AG10803 (cell line): ENCODE results near the gene C17orf100.

Experiments used
- DNase-seq: peaks from one replicate; pipeline ENCODE4 v3.0.0; 2010; ENCODE audit warnings: low read depth
- H3K4me3 ChIP-seq: 2 replicates; pipeline ENCODE4 v1.5.1; 2011; ENCODE audit warnings: mild to moderate bottlenecking, low read length, control low read depth
- TF ChIP-seq, protein P1 (sequence below): conservative IDR thresholded peaks from 2 replicates; pipeline ENCODE4 v1.5.1; 2011; ENCODE audit warnings: mild to moderate bottlenecking, low read length, control low read depth, inconsistent platforms

Gene C17orf100

DNA sequence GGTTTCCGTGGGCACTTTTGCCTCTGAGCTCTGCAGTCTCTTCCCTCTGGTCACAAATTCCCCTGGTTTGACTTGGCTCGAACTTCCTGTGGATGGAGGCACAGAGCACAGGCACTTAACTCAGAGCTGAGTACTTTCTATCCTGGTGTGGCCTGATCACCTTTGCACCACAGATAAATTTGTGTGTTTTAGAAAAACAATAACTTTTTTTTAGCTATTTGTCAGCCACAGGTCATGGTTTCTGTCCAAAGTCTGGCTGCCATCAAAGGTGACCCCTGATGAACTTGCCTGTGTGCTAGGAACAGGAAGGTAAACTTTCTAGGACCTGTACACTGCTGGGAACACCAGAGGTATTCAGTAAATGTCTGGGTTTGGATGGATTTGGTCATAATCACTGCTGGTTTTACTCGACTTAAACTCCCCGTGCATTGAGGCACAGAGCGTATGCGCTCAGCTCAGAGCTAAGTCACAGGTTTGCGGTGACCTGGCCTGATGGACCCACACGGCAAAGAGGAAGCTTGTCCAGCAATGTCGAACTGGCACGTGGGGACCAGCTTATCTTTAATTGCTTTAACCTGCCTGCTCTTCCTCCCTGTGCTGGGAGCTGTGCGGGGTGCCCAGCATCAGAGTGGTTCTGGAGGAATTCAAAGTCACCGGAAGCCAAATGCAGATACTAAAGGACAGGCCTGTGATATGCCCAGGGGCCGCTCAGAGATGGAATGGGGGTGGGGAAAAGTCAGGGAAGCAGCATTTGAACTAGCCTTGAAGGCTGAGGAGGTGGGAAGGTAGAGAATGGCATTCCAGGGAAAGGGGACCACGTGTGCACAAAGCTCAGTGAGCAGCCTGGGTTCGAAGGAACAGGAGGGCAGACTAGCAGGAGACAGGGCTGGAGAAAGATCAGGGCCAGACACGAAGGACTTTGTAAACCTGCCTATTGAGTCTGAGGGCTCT, 48.7 kb downstream of the C17orf100 start:
- no peak overlapping the region for H3K4me3 ChIP-seq
- TF ChIP-seq, protein P1, sequence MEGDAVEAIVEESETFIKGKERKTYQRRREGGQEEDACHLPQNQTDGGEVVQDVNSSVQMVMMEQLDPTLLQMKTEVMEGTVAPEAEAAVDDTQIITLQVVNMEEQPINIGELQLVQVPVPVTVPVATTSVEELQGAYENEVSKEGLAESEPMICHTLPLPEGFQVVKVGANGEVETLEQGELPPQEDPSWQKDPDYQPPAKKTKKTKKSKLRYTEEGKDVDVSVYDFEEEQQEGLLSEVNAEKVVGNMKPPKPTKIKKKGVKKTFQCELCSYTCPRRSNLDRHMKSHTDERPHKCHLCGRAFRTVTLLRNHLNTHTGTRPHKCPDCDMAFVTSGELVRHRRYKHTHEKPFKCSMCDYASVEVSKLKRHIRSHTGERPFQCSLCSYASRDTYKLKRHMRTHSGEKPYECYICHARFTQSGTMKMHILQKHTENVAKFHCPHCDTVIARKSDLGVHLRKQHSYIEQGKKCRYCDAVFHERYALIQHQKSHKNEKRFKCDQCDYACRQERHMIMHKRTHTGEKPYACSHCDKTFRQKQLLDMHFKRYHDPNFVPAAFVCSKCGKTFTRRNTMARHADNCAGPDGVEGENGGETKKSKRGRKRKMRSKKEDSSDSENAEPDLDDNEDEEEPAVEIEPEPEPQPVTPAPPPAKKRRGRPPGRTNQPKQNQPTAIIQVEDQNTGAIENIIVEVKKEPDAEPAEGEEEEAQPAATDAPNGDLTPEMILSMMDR, result no peak
- DNase-seq, result no peak

DNA sequence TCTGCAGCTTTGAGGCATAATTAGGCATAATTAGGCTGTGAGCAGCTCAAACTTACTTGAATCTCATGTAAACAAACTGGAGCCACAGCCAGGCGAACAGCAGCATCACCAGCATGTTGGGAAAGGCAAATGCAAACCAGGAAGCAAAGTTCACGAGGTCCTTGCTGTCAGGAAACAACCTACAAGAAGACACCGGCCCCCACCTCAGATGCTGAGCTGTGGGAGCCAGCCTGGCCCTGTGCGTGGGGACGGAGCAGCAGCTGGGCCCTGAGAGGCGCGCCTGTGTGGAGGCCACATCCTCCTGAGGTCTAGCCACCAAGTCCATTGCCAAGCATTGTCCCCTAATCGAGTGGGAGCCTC, 49.4 kb downstream of the C17orf100 start:
- H3K4me3 ChIP-seq, result no peak overlapping the region
- no peak for DNase-seq
- TF ChIP-seq, protein P1, result no peak

DNA sequence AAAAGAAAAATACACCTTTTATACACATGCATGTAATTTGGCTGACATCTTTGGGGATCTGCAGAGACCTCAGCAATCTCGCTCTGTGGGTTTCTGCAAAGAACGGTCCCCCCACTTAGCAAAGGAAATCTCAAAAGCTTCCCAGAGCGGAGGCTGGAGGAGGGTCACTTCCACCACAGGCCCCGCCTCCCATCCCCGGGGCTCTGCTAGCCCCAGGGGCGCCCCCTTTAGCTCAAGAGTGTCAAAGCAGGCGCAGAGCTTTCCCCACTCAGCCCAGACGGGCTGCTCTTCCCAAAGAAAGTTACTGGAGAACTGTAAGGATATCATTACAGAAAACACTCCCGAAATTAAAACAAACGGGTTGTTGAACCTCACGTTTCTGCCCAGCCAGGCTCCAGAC, 50.2 kb downstream of the C17orf100 start:
- TF ChIP-seq, protein P1, result peak; percentile 24; the same call in 1 of the 2 replicates
- no peak for DNase-seq
- no peak overlapping the region for H3K4me3 ChIP-seq

DNA sequence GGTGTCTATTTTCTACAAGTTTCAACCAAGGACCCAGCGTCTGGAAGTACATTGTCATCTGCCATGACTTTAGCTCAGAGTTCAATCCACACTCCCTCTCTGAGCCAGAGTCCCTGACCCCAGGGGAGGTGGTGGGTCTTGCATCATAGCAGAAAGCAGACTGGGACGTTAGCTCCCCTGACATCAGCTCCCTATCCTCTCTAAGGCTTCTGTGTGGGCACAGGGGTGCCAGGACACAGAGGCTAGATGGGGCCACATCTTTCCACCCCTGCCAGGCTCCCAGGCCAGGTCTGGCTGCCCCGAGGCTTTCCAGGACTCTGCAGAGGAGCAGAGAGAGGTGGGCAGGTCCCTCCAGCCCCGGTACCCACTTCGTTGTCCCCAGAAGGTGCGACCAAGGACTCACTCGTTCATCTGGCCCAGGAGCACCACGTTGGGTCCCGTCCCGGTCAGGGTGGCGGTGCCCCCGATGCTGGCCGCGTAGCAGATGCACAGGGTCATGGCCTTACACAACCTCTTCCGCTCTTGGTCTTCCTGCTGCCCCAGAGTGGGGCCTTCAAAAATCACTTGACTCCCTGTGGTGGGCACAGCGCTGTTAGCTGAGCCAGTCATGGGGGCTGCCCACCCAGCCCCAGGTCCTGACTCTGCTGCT, 51.1 kb downstream of the C17orf100 start:
- H3K4me3 ChIP-seq, result no peak overlapping the region
- DNase-seq, result no peak
- TF ChIP-seq, protein P1, result no peak
